Coronary artery (tissue), 2 donors: ENCODE results near the gene FILIP1L.
A peak's percentile ranks its signal among the peaks of the same experiment; 100 is the strongest.

Experiments used
- DNase-seq: peaks from one replicate; pipeline ENCODE4 v3.0.0-alpha.2; 2017; ENCODE audit warnings: low spot score
- H3K27ac ChIP-seq, 2 donors: fragments of 200-600 bp; sonication (generic); one replicate each; pipeline ENCODE4 v1.5.1; 2016 to 2019
- H3K4me3 ChIP-seq: fragments of 200-600 bp; sonication (generic); 2 replicates; pipeline ENCODE4 v1.5.1; 2016; ENCODE audit warnings: mild to moderate bottlenecking, moderate library complexity
- CTCF ChIP-seq: fragments of 200-600 bp; sonication (generic); IDR thresholded peaks from one replicate; pipeline ENCODE4 v1.5.1; 2019; ENCODE audit warnings: antibody characterized with exemption

Gene FILIP1L

DNA sequence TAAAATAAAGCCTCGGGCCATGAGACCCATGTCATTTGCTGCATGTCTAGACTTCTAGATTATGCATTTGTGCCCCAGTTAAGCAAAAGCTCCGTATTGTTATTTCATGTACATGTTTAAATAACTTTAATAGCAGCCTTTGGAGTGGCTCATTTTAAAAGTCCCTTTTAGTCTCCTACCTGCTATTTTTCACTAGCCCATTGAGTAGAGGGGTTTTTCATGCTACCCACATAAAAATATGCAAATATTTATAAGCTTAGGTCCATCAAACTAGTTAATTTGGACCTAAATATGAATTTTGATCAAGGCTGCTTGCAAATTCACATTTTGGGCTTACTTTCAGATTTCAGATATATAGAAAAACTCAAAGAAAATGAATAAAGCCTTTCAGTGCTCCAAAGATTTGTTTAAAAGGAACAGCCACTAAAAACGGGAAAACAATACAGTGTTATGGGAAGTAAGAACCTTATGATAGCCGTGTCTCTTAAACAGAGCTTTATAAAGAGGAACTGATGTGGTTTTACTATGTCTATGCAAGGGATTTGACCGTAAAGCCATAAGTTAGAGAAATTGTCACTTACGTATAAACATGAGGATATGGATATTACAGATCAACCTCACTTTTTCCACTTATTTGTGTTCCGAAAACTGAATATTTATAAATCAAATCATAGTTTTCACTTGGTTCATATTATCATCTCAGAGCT is 30.0 kb downstream of the FILIP1L start:
- DNase-seq = no peak
- Histone ChIP-seq H3K4me3 (no peak overlapping the region), H3K27ac (no peak overlapping the region)
- no peak for TF ChIP-seq CTCF

- no peak for DNase-seq
- Histone ChIP-seq H3K27ac (no peak overlapping the region), H3K4me3 (no peak overlapping the region)
- TF ChIP-seq CTCF = no peak
Observed at GRCh38 chr3:100083209-100083608, 31.1 kb downstream of the FILIP1L start.

GRCh38 chr3:100082714-100083113 is 31.6 kb downstream of the FILIP1L start:
- no peak for TF ChIP-seq CTCF
- peak overlapping the region in 1 of 2 donors; percentile 52 for H3K27ac ChIP-seq
- no peak for DNase-seq
- no peak overlapping the region for H3K4me3 ChIP-seq

- no peak overlapping the region for H3K4me3 ChIP-seq
- DNase-seq = no peak
- TF ChIP-seq CTCF = no peak
- H3K27ac ChIP-seq = peak overlapping the region; percentile 80 to 86
Observed at GRCh38 chr3:100081986-100082692, 32.2 kb downstream of the FILIP1L start.

- TF ChIP-seq CTCF = no peak
- Histone ChIP-seq H3K4me3 (no peak overlapping the region), H3K27ac (peak overlapping the region; percentile 80 to 86)
- no peak for DNase-seq
Observed at GRCh38 chr3:100081311-100081710, 33.0 kb downstream of the FILIP1L start.

DNA sequence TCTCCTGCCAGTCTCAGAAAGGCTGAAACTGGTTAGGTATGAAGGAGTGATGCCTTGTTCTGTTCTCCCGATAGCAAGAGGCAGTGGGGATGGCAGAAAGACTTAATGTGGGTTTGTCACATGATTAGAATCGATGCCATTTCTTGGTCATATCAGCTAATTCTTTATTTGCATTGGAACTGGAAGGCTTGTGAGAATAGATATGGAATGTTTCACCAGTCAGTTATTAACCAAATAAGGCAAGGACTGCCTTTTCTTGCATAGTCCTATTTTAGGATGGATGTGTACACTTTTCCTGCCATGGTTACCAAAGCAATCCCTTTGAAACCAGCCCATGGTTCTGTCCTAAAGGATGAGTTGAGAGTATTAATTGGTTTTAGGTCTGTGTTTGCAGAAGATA is 33.7 kb downstream of the FILIP1L start:
- peak overlapping the region; percentile 80 to 86 for H3K27ac ChIP-seq
- no peak for DNase-seq
- no peak for TF ChIP-seq CTCF
- no peak overlapping the region for H3K4me3 ChIP-seq

- Histone ChIP-seq H3K27ac (peak overlapping the region in 1 of 2 donors; percentile 33), H3K4me3 (no peak overlapping the region)
- no peak for DNase-seq
Observed at GRCh38 chr3:100079328-100079727, 35.0 kb downstream of the FILIP1L start.

More at GRCh38 chr3:100079328-100079727, 35.0 kb downstream of the FILIP1L start:
- no peak for TF ChIP-seq CTCF
